ENCODE results near the gene NANOS2.

GRCh38 chr19:45887200-45887710 lies 27.3 kb downstream of the NANOS2 start:
- TF ChIP-seq POLR2AphosphoS5 (IDR thresholded peaks at IDR 0.05; ENCODE audit: low read depth, low read length), result no peak
- no peak for TF ChIP-seq SETDB1 (CRISPR knock-in tag; IDR thresholded peaks at IDR 0.05; ENCODE audit: borderline replicate concordance)
- no peak for TF ChIP-seq ZNF292 (CRISPR knock-in tag; IDR thresholded peaks at IDR 0.05; ENCODE audit: borderline replicate concordance, low read depth)
- no peak for TF ChIP-seq POLR2A (IDR thresholded peaks at IDR 0.05; ENCODE audit: insufficient read depth in 1 of 2, low read depth in 2 of 2, low read length in 2 of 2)
- no peak for TF ChIP-seq GTF2F1 (IDR thresholded peaks at IDR 0.05; ENCODE audit: low read length)
- TF ChIP-seq CTCF (CRISPR knock-in tag; IDR thresholded peaks at IDR 0.05), result no peak
- TF ChIP-seq ZNF10 (CRISPR knock-in tag; IDR thresholded peaks at IDR 0.05; ENCODE audit: borderline replicate concordance, low read depth), result no peak
- TF ChIP-seq REST (IDR thresholded peaks at IDR 0.05; ENCODE audit: borderline replicate concordance in 1 of 2, low read depth in 1 of 2, low read length in 2 of 2), result no peak
- TF ChIP-seq CEBPB (IDR thresholded peaks at IDR 0.05; ENCODE audit: borderline replicate concordance, low read depth, low read length), result peak; percentile 67

Measured in HepG2 (cell line).